H1 (cell line): ENCODE measurements around the gene IRS1. TPM values are rescaled to one million over a fixed set of nuclear protein-coding genes. Genes with fewer than 3 reads are reported as not detected.
A peak's percentile ranks its signal among the peaks of the same experiment; 100 is the strongest.

Experiments used
- BRCA1 ChIP-seq: IDR thresholded peaks from 2 replicates; pipeline ENCODE4 v1.6.1; 2012; ENCODE audit warnings: low read depth, low read length, improper control_type of control experiment
- CHD2 ChIP-seq: IDR thresholded peaks from 2 replicates; pipeline ENCODE4 v1.6.1; 2012; ENCODE audit warnings: low read length, improper control_type of control experiment
- CREB1 ChIP-seq: IDR thresholded peaks from 2 replicates; pipeline ENCODE4 v1.6.1; 2012; ENCODE audit warnings: inconsistent platforms
- GABPA ChIP-seq: IDR thresholded peaks from 2 replicates; pipeline ENCODE4 v1.6.1; 2011; ENCODE audit warnings: mild to moderate bottlenecking, low read length, moderate library complexity, borderline replicate concordance; ENCODE audit not compliant: insufficient read depth
- POLR2A ChIP-seq, 2 experiments: IDR thresholded peaks; 1 replicate in 1 of 2; 2 replicates in 1 of 2; pipeline ENCODE4 v1.6.1; 2011; ENCODE audit warnings: low read depth in 2 of 2, low read length in 2 of 2, mild to moderate bottlenecking in 2 of 2; ENCODE audit errors: control extremely low read depth in 1 of 2
- RBBP5 ChIP-seq: IDR thresholded peaks from 2 replicates; pipeline ENCODE4 v1.7.1; 2012; ENCODE audit warnings: low read depth, mild to moderate bottlenecking, inconsistent platforms, low read length, moderate library complexity, borderline replicate concordance
- TAF7 ChIP-seq: optimal IDR thresholded peaks from 2 replicates; pipeline ENCODE3; 2011; ENCODE audit warnings: low read depth, mild to moderate bottlenecking, inconsistent platforms, low read length, moderate library complexity, borderline replicate concordance
- polyA plus RNA-seq, 7 experiments: library from polyadenylated mRNA; depleted of rRNA in 3 of 7; stranded (reverse) in 5 of 7; unstranded in 2 of 7; fragments of >200 nt in 5 of 7; fragments of 200-250 nt in 2 of 7; gene quantifications; 1 replicate in 5 of 7; 2 replicates in 1 of 7; 4 replicates in 1 of 7; pipeline versions ENCODE4 v1.2.1 to v1.2.3, GENCODE V29; 2011 to 2013; ENCODE audit warnings: missing spikeins in 2 of 7, mixed read lengths in 2 of 7
- total RNA-seq: library from RNA; stranded (reverse); fragmentation: NEBNext Ultra II Directional; extraction: Animal tissue kit (Norgen Biotek cat#: 25700); gene quantifications from 2 replicates; pipeline ENCODE4 v1.2.1, GENCODE V29; 2021
- TF ChIP-seq, protein P1 (sequence below): IDR thresholded peaks from 2 replicates; pipeline ENCODE4 v1.6.1; 2012; ENCODE audit warnings: low read length, inconsistent platforms
- TF ChIP-seq, protein P2 (sequence below): fragments of 300-600 bp; sonication (generic); IDR thresholded peaks from 2 replicates; pipeline ENCODE4 v1.7.1; 2012; ENCODE audit warnings: low read length, moderate library complexity, mild to moderate bottlenecking, inconsistent platforms; ENCODE audit not compliant: insufficient replicate concordance

The IRS1 gene
- total and polyA plus RNA-seq, 2 of the 8 experiments (the other 6 are each of a cell fraction or from before 2014, with no cell fraction given), result 9.1 to 26.9 TPM

DNA sequence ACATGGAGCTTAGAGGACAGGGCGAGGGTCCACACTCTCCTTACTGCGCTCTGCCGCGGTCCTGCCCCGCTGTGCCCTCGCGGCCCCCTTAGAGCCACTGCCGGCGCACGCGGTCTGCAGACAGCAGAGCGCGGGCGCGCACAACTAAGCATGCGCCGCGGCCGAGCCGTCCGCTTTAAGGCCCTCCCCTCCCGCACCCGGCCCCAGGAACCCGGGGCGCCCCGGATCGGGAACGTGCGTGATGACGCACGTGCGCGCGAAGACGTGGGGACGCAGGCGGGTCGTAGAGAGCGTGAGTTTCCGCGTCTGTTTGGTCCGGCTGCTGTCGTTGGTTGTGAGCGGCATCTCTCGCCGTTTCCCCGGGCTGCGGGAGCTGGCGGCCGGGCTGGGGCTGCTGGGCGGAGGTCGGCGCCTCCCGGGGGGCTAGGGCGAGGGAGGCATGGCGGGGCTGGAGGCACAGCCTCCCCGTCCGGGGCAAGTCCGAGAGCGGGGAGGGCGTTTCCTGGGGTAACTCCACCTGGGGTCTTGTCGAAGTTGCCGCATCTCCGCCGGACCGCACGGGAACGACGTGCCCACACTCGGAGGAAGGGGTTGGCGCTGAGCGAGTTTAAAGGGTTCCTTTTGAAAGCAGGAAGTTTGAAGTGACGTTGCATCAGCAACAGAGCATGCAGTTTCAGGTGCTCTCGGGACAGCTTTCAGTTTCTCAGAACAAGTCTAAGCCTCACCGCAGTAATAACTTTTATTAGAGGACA lies 36.4 kb upstream of the IRS1 start, which contains the start of gene RHBDD1 (continued):
- TF ChIP-seq, protein P1, sequence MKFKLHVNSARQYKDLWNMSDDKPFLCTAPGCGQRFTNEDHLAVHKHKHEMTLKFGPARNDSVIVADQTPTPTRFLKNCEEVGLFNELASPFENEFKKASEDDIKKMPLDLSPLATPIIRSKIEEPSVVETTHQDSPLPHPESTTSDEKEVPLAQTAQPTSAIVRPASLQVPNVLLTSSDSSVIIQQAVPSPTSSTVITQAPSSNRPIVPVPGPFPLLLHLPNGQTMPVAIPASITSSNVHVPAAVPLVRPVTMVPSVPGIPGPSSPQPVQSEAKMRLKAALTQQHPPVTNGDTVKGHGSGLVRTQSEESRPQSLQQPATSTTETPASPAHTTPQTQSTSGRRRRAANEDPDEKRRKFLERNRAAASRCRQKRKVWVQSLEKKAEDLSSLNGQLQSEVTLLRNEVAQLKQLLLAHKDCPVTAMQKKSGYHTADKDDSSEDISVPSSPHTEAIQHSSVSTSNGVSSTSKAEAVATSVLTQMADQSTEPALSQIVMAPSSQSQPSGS, result peak; percentile 57; the same call in 1 of the 2 replicates
- TF ChIP-seq, protein P2, sequence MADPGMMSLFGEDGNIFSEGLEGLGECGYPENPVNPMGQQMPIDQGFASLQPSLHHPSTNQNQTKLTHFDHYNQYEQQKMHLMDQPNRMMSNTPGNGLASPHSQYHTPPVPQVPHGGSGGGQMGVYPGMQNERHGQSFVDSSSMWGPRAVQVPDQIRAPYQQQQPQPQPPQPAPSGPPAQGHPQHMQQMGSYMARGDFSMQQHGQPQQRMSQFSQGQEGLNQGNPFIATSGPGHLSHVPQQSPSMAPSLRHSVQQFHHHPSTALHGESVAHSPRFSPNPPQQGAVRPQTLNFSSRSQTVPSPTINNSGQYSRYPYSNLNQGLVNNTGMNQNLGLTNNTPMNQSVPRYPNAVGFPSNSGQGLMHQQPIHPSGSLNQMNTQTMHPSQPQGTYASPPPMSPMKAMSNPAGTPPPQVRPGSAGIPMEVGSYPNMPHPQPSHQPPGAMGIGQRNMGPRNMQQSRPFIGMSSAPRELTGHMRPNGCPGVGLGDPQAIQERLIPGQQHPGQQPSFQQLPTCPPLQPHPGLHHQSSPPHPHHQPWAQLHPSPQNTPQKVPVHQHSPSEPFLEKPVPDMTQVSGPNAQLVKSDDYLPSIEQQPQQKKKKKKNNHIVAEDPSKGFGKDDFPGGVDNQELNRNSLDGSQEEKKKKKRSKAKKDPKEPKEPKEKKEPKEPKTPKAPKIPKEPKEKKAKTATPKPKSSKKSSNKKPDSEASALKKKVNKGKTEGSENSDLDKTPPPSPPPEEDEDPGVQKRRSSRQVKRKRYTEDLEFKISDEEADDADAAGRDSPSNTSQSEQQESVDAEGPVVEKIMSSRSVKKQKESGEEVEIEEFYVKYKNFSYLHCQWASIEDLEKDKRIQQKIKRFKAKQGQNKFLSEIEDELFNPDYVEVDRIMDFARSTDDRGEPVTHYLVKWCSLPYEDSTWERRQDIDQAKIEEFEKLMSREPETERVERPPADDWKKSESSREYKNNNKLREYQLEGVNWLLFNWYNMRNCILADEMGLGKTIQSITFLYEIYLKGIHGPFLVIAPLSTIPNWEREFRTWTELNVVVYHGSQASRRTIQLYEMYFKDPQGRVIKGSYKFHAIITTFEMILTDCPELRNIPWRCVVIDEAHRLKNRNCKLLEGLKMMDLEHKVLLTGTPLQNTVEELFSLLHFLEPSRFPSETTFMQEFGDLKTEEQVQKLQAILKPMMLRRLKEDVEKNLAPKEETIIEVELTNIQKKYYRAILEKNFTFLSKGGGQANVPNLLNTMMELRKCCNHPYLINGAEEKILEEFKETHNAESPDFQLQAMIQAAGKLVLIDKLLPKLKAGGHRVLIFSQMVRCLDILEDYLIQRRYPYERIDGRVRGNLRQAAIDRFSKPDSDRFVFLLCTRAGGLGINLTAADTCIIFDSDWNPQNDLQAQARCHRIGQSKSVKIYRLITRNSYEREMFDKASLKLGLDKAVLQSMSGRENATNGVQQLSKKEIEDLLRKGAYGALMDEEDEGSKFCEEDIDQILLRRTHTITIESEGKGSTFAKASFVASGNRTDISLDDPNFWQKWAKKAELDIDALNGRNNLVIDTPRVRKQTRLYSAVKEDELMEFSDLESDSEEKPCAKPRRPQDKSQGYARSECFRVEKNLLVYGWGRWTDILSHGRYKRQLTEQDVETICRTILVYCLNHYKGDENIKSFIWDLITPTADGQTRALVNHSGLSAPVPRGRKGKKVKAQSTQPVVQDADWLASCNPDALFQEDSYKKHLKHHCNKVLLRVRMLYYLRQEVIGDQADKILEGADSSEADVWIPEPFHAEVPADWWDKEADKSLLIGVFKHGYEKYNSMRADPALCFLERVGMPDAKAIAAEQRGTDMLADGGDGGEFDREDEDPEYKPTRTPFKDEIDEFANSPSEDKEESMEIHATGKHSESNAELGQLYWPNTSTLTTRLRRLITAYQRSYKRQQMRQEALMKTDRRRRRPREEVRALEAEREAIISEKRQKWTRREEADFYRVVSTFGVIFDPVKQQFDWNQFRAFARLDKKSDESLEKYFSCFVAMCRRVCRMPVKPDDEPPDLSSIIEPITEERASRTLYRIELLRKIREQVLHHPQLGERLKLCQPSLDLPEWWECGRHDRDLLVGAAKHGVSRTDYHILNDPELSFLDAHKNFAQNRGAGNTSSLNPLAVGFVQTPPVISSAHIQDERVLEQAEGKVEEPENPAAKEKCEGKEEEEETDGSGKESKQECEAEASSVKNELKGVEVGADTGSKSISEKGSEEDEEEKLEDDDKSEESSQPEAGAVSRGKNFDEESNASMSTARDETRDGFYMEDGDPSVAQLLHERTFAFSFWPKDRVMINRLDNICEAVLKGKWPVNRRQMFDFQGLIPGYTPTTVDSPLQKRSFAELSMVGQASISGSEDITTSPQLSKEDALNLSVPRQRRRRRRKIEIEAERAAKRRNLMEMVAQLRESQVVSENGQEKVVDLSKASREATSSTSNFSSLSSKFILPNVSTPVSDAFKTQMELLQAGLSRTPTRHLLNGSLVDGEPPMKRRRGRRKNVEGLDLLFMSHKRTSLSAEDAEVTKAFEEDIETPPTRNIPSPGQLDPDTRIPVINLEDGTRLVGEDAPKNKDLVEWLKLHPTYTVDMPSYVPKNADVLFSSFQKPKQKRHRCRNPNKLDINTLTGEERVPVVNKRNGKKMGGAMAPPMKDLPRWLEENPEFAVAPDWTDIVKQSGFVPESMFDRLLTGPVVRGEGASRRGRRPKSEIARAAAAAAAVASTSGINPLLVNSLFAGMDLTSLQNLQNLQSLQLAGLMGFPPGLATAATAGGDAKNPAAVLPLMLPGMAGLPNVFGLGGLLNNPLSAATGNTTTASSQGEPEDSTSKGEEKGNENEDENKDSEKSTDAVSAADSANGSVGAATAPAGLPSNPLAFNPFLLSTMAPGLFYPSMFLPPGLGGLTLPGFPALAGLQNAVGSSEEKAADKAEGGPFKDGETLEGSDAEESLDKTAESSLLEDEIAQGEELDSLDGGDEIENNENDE, result no peak
- TF ChIP-seq CREB1 (peak; percentile 91), TAF7 (peak; percentile 85), RBBP5 (peak; percentile 90), CHD2 (no peak), POLR2A (IDR thresholded peaks at IDR 0.05; ENCODE audit: control extremely low read depth in 1 of 2, low read depth in 2 of 2, low read length in 2 of 2) (peak; percentile 57 to 85), GABPA (no peak), BRCA1 (no peak)
